A673 (cell line): Measurements from ENCODE around the gene INPP5A.

Source experiments
- EZH2 ChIP-seq: fragments of 200-600 bp; sonication (generic); IDR thresholded peaks from 2 replicates; pipeline ENCODE4 v1.6.1; 2017; ENCODE audit warnings: borderline replicate concordance, low read depth, mild to moderate bottlenecking, mixed read lengths, antibody characterized with exemption, low read length; ENCODE audit not compliant: poor library complexity, severe bottlenecking
- TF ChIP-seq, protein P1 (sequence below): fragments of 300-800, 200-600 bp; sonication (generic); conservative IDR thresholded peaks from 2 replicates; pipeline ENCODE4 v1.5.1; 2017; ENCODE audit warnings: low read depth, mild to moderate bottlenecking, antibody characterized with exemption, low read length, moderate library complexity, mixed read lengths

DNA sequence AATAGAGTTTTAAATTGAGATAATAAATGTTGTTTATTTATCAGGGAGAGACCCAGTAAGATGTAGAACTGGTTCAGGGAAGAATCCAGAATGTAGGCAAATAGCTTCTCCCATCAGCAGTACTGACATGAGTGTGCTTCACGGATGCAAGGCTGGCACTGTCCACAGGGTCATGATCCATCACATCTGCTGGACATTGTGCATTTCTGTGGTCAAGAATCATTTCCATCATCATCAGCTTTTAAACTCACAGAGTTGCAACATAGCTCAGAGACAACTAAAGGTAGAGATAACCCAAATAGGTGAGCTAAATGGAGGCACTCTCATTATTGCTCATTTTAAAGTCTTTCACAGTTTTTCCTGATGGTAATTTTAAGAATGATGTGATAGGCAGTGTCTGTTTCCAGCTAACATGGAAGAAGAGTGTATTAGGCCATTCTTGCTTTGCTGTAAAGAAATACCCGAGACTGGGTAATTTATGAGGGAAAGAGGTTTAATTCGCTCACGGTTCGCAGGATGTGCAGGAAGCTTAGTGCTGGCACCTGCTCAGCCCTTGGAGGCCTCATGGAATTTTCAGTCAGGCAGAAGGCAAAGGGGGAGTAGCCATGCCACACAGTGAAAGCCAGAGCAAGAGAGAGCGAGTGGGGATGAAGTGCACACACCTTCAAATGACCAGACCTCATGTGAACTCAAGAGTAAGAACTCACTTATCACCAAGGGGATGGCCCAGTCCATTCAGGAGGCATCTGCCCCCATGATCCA lies 80.8 kb downstream of the INPP5A start:
- TF ChIP-seq, protein P1, sequence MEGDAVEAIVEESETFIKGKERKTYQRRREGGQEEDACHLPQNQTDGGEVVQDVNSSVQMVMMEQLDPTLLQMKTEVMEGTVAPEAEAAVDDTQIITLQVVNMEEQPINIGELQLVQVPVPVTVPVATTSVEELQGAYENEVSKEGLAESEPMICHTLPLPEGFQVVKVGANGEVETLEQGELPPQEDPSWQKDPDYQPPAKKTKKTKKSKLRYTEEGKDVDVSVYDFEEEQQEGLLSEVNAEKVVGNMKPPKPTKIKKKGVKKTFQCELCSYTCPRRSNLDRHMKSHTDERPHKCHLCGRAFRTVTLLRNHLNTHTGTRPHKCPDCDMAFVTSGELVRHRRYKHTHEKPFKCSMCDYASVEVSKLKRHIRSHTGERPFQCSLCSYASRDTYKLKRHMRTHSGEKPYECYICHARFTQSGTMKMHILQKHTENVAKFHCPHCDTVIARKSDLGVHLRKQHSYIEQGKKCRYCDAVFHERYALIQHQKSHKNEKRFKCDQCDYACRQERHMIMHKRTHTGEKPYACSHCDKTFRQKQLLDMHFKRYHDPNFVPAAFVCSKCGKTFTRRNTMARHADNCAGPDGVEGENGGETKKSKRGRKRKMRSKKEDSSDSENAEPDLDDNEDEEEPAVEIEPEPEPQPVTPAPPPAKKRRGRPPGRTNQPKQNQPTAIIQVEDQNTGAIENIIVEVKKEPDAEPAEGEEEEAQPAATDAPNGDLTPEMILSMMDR, result no peak
- no peak for TF ChIP-seq EZH2
